Ovary (tissue), 9 donors: ENCODE data around the gene NTRK1. TPM values are rescaled to one million over a fixed set of nuclear protein-coding genes. Genes with fewer than 3 reads are reported as not detected.

Source experiments
- DNase-seq, 5 donors: peaks; one replicate each; pipeline ENCODE4 v3.0.0-alpha.2; 2019 to 2020
- H3K27ac ChIP-seq, 2 donors: fragments of 200-600 bp; one replicate each; pipeline versions ENCODE4 v1.5.1 to v1.8.0; 2019 to 2022
- H3K27me3 ChIP-seq: fragments of 200-600 bp; one replicate; pipeline ENCODE4 v1.8.0; 2022
- H3K36me3 ChIP-seq: fragments of 200-600 bp; sonication (generic); one replicate; pipeline ENCODE4 v1.5.1; 2019
- H3K4me1 ChIP-seq: one replicate; pipeline ENCODE4 v1.8.1; 2013; ENCODE audit warnings: mild to moderate bottlenecking, moderate library complexity; ENCODE audit not compliant: insufficient read depth
- H3K4me3 ChIP-seq: fragments of 200-600 bp; sonication (generic); one replicate; pipeline ENCODE4 v1.5.1; 2017
- H3K9me3 ChIP-seq, 2 donors: fragments of 200-600 bp in 1 of 2; sonication (generic) in 1 of 2; one replicate each; pipeline versions ENCODE4 v1.5.1 to v1.8.1; 2013 to 2019; ENCODE audit warnings: mild to moderate bottlenecking in 1 of 2, moderate library complexity in 1 of 2
- EP300 ChIP-seq: sonication (generic); formaldehyde crosslinking; IDR thresholded peaks from one replicate; pipeline ENCODE4 v1.6.1; 2017; ENCODE audit warnings: antibody characterized with exemption
- POLR2A ChIP-seq: fragments of 450-650 bp; IDR thresholded peaks from one replicate; pipeline ENCODE4 v1.6.1; 2017; ENCODE audit warnings: antibody characterized with exemption, mild to moderate bottlenecking, moderate library complexity
- WGBS, 3 donors: extraction: QIAGEN DNeasy Blood & Tissue Kit in 1 of 3; methylation state at CpG; one replicate each; pipeline versions ENCODE4 v1.1.5 to v1.1.7; 2013 to 2017; 5-methylcytosine and 5-hydroxymethylcytosine counted together
- intact Hi-C, 4 donors: fragments of 100-400 bp; cut with DNase I; formaldehyde crosslinking; loops; one replicate each; pipeline versions ENCODE4 v1.11.0 to v1.15.1; 2022 to 2023
- polyA plus RNA-seq, 2 donors: library from polyadenylated mRNA; stranded (reverse); fragments of 200-250 nt in 1 of 2; fragments of 350-450 nt in 1 of 2; fragmentation: Illumina TruSeq in 1 of 2; extraction: RNeasy Lipid Tissue Mini Kit (QIAGEN cat#74804) in 1 of 2; gene quantifications; one replicate each; pipeline ENCODE4 v1.2.3, GENCODE V29; 2013 to 2014
- total RNA-seq, 7 donors: library from RNA; depleted of rRNA in 2 of 7; stranded (reverse); fragments of >200 nt in 2 of 7; fragmentation: NEBNext Ultra II Directional in 3 of 7; extraction: Animal tissue kit (Norgen Biotek cat#: 25700) in 3 of 7; gene quantifications; one replicate each; pipeline versions ENCODE4 v1.1.0 to v1.2.4, GENCODE V29; 2016 to 2023
- TF ChIP-seq, protein P1 (sequence below), 3 donors: fragments of 450-650 bp in 2 of 3; fragments of 200-600 bp in 1 of 3; IDR thresholded peaks; one replicate each; pipeline versions ENCODE4 v1.5.1 to v1.8.0; 2016 to 2022; ENCODE audit warnings: antibody characterized with exemption in 3 of 3, mild to moderate bottlenecking in 1 of 3
- donor health status: DM: no; HTN: no; CAD: no; lungs with moderate emphysema.
- donor health status: DM: no; HTN: no; CAD: no.
- donor health status: Bipolar disorder and iron deficiency.
- donor health status: DM: yes; HTN: yes; CAD: no.
- donor health status: DM: no; HTN: no; CAD: no.
- donor health status: DM: yes; HTN: yes; CAD: no.

NTRK1 gene
- total and polyA plus RNA-seq, 9 donors: 0.11 to 0.92 (median 0.38) TPM; not detected in 4

DNA sequence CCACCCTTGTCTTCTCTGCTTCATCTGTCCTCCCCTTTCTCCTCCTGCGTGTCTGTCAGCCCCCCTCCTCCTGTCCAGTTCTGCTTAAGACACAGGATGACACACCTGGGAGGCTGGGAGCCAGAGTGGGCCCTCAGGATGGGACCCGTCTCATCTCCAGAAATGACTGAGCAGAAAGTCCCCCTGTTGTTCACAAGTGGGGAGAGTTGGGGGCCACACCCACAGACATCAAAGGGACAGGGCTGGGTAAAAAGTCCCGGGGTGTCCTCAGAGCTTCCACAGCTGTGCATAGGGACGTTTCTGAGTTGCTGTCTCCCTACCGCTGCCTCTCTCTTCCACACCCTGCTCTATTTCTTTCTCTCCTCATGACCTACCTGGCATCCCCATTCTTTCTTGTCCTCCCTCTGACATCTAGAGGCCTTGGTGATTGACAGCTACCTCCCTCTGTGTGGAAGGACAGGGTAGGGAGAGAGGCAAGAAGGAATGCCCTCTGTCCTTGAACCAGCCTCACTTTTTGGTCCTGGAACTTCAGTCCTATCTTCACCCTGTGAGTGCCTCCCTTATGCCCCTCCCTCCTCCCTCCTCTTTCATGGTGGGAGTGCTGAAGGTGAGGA lies 24.5 kb upstream of the NTRK1 start:
- intact Hi-C loops: no loop called here
- no peak for TF ChIP-seq EP300
- TF ChIP-seq, protein P1, sequence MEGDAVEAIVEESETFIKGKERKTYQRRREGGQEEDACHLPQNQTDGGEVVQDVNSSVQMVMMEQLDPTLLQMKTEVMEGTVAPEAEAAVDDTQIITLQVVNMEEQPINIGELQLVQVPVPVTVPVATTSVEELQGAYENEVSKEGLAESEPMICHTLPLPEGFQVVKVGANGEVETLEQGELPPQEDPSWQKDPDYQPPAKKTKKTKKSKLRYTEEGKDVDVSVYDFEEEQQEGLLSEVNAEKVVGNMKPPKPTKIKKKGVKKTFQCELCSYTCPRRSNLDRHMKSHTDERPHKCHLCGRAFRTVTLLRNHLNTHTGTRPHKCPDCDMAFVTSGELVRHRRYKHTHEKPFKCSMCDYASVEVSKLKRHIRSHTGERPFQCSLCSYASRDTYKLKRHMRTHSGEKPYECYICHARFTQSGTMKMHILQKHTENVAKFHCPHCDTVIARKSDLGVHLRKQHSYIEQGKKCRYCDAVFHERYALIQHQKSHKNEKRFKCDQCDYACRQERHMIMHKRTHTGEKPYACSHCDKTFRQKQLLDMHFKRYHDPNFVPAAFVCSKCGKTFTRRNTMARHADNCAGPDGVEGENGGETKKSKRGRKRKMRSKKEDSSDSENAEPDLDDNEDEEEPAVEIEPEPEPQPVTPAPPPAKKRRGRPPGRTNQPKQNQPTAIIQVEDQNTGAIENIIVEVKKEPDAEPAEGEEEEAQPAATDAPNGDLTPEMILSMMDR (IDR thresholded peaks at IDR 0.05): no peak
- no peak for TF ChIP-seq POLR2A
- H3K36me3 ChIP-seq: no peaks in the 10 kb centered on the region

DNA sequence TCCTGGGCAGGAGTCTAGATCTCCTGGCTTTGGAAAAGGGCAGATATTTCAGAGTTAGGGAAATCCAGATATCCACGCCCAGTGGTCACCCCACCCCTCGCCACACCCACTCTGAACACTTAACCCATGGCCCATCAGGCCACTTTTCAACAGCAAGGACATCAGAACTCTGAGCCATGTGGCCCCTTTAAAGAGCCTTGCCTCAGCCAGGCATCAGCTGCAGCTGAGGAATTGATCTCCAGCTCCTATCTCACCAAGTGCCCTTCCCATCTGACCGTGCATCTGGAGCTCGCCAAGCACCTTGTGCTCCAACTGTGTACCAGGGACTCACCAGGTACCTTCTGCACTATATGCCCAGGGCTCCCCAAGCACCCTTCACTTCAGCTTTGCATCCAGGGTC lies 23.8 kb upstream of the NTRK1 start:
- H3K27ac ChIP-seq: no peak overlapping the region
- WGBS, 3 donors: 77 to 84% (median 78%) methylated on average over 4 of the region's 4 CpGs
- no peaks in the 10 kb centered on the region for H3K27me3 ChIP-seq
- H3K9me3 ChIP-seq: no peaks in the 10 kb centered on the region
- H3K4me3 ChIP-seq: no peak overlapping the region
- H3K4me1 ChIP-seq: peaks cover 2% of the 10 kb centered on the region
- TF ChIP-seq EP300: no peak
- DNase-seq: no peak
- intact Hi-C loops: no loop called here
- no peaks in the 10 kb centered on the region for H3K36me3 ChIP-seq

More for the DNA sequence above, 24.5 kb upstream of the NTRK1 start:
- WGBS, 3 donors: 66 to 76% (median 68%) methylated on average over 5 of the region's 5 CpGs
- no peak overlapping the region for H3K4me3 ChIP-seq
- H3K27me3 ChIP-seq: no peaks in the 10 kb centered on the region
- DNase-seq: no peak
- no peak overlapping the region for H3K27ac ChIP-seq
- H3K9me3 ChIP-seq: no peaks in the 10 kb centered on the region
- peaks cover 2% of the 10 kb centered on the region for H3K4me1 ChIP-seq

DNA sequence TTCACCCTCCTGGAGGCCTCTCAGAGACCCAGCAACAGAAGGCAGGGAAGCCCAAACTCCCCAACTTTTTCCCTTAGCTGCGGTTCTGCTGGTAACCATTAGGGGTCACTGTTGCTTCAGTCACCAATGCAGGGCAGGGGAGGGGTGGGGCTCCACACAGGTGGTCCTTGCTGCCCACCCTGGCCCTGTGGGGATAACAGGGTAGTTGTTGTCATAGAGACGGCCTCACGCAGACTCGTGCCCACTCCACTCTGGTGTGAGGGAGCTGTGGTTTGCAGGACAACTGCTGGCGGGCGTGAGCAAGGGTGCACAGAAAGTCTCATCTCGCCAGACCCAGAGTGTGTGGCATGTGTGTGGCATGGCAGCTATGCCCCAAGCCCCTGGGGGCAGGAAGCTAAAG lies 21.7 kb upstream of the NTRK1 start:
- H3K27me3 ChIP-seq: no peaks in the 10 kb centered on the region
- no peaks in the 10 kb centered on the region for H3K36me3 ChIP-seq
- H3K27ac ChIP-seq: no peak overlapping the region
- WGBS, 3 donors: 23 to 35% (median 26%) methylated on average over 7 of the region's 7 CpGs
- TF ChIP-seq POLR2A (no peak), EP300 (no peak)
- TF ChIP-seq, protein P1 (IDR thresholded peaks at IDR 0.05): peak; percentile 10 to 40 (median 30)
- intact Hi-C loops: no loop called here
- peaks cover 2% of the 10 kb centered on the region for H3K4me1 ChIP-seq
- H3K4me3 ChIP-seq: no peak overlapping the region
- no peak for DNase-seq
- H3K9me3 ChIP-seq: no peaks in the 10 kb centered on the region

DNA sequence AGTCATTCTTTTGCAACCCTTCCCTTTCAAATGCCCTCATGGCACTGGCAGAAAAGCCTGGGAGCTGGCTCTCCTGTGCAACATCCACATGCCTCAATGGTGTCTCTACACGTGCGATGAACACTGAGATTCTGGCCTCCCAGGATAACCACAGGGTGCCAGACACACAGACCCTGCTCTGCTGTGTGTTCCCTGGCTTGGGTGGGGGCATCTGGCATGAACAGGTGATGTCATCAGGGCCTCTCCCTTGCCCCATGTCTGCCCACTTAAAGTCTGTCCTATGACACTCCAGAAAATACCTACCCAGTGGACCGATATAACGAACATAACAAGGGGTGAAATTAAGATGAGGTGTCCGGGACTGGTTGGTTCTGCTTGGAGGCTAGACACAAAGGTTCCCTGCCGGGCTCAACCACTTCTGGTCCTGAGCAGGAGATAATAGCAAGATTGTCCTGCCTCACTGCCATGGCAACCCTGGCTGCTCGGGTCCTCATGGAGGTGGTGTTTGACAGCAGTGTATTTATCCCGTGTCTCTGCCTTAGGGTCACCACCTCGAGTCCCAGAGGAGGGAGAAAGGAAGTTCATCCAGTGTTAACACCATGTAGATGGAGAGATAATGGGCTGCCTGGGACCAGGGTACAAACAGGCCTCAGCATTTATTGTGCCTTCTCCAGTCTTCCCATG lies 21.1 kb upstream of the NTRK1 start:
- WGBS, 3 donors: 42 to 53% (median 50%) methylated on average over 9 of the region's 9 CpGs
- Histone ChIP-seq H3K9me3 (no peaks in the 10 kb centered on the region), H3K36me3 (no peaks in the 10 kb centered on the region), H3K4me3 (no peak overlapping the region), H3K27me3 (no peaks in the 10 kb centered on the region), H3K27ac (no peak overlapping the region), H3K4me1 (peaks cover 2% of the 10 kb centered on the region)
- TF ChIP-seq EP300 (no peak), POLR2A (no peak)
- TF ChIP-seq, protein P1 (IDR thresholded peaks at IDR 0.05): no peak
- no peak for DNase-seq
- intact Hi-C loops: no loop called here
